GM12865 (cell line): ENCODE data around the gene SBSN.
"Not testable (repeated sequence)": the region's sequence is repeated elsewhere in the genome, so short reads cannot be mapped to it uniquely, and the experiment has no call there.

Experiments used
- DNase-seq: peaks from one replicate; pipeline ENCODE4 v3.0.0; 2010; ENCODE audit warnings: low read depth
- H3K4me3 ChIP-seq: 2 replicates; pipeline ENCODE4 v1.5.1; 2011; ENCODE audit warnings: mild to moderate bottlenecking, low read depth, low read length, control low read depth
- TF ChIP-seq, protein P1 (sequence below): IDR thresholded peaks from 2 replicates; pipeline ENCODE4 v1.5.1; 2011; ENCODE audit warnings: low read length, control low read depth, low read depth, inconsistent platforms; ENCODE audit not compliant: insufficient read depth; ENCODE audit errors: missing control alignments

SBSN gene

DNA sequence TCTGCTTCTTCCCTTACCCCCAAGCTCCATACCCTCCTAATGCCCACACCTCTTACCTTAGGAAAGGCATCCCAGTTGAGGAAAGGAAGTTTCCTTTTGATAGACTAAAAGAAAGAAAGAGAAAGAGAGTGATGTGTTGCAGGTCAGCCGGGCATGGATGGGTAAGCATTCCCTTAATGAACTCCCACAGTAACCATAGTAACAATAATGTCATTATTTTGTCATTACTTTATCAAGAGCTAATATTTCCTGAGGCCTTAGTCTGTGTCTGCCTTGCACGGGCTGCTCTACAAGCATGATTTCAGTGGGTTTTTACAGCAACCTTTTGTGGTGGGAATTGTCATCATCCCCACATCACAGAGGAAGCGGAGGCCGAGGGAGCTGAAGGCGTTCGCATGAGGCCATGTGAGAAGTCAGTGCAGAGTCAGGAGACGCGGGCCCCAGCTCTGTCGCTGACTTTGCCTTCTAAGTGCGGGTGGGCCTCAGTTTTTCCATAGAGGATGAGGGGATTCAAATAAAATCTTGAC is 40.4 kb downstream of the SBSN start:
- TF ChIP-seq, protein P1, sequence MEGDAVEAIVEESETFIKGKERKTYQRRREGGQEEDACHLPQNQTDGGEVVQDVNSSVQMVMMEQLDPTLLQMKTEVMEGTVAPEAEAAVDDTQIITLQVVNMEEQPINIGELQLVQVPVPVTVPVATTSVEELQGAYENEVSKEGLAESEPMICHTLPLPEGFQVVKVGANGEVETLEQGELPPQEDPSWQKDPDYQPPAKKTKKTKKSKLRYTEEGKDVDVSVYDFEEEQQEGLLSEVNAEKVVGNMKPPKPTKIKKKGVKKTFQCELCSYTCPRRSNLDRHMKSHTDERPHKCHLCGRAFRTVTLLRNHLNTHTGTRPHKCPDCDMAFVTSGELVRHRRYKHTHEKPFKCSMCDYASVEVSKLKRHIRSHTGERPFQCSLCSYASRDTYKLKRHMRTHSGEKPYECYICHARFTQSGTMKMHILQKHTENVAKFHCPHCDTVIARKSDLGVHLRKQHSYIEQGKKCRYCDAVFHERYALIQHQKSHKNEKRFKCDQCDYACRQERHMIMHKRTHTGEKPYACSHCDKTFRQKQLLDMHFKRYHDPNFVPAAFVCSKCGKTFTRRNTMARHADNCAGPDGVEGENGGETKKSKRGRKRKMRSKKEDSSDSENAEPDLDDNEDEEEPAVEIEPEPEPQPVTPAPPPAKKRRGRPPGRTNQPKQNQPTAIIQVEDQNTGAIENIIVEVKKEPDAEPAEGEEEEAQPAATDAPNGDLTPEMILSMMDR = no peak
- no peak for DNase-seq
- no peak overlapping the region for H3K4me3 ChIP-seq

DNA sequence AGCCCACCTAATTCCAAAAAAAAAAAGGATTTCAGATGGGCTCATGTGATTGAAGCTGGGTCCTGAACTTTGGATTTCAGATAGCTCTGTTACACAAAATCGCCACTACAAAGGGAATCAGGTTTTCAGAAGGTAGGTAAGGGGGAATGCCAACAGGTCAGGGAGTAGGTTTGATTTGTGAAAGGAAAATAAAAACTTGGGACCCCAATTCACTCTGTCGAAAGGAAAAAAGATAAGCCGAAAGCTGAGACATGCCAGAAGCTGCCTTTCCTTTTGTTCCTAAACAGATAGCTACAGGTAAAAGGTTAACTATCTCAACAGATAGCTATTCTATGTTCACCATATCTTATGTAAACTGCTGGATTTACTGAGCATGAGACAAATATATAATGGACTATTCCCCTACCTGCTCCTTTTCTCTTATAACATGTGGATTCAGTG is 41.8 kb downstream of the SBSN start:
- TF ChIP-seq, protein P1 = no peak
- H3K4me3 ChIP-seq = no peak overlapping the region
- DNase-seq = no peak

DNA sequence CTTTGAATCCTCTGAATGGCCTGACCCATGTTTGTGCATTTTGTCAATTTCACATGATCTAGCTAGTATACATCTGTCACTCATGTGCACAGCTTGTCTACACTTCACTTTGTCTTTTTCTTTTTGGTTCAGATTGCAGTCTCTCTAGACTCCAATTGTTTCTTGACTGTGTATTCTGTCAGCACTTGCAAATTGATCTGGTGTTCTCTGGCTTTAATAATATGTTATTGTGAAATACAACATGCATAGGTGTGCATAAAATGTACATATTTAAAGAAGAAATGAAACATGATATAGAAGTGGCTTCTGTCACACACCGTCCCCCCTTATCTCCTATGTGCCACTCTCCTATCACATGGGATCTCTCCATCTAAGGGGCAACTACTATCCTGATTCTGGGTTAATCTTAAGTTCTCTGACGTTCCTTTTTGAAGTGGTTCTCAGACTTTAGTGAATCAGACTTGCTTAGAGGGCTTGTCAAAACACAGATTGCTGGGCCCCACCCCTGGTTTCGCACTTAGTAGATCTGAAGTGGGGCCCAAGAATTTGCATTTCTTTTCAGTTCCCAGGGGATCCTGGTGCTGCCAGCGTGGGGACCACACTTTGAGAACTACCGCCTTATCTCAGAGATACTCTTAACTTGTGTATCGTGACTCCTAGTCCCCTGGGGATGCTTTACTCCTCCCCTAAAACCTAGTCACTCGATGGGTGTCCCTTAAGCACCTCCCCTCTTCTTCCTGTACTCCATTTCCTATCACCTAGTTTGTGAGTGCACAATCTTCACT is 43.7 kb downstream of the SBSN start:
- TF ChIP-seq, protein P1 = no peak
- DNase-seq = peak; percentile 92
- H3K4me3 ChIP-seq = no peak overlapping the region

DNA sequence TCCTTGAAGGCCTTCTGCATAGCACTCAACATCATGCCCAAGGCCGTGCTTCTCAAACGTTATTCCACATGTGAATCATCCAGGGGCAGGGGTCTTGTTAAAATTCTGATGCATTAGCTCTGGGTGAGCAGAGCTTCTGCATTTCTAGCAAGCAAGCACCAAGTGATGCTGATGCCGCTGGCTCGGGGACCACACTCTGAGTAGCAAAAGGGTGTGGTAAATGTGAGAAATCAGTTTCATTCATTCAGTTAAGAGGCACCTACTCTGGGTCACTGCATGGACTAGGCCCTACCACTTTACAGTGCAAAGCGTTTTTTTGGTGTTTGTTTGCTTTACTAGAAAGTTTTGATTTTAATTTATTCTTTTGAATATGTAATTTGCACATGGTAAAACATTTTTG is 45.0 kb downstream of the SBSN start:
- no peak overlapping the region for H3K4me3 ChIP-seq
- DNase-seq = peak; percentile 69
- TF ChIP-seq, protein P1 = no peak

DNA sequence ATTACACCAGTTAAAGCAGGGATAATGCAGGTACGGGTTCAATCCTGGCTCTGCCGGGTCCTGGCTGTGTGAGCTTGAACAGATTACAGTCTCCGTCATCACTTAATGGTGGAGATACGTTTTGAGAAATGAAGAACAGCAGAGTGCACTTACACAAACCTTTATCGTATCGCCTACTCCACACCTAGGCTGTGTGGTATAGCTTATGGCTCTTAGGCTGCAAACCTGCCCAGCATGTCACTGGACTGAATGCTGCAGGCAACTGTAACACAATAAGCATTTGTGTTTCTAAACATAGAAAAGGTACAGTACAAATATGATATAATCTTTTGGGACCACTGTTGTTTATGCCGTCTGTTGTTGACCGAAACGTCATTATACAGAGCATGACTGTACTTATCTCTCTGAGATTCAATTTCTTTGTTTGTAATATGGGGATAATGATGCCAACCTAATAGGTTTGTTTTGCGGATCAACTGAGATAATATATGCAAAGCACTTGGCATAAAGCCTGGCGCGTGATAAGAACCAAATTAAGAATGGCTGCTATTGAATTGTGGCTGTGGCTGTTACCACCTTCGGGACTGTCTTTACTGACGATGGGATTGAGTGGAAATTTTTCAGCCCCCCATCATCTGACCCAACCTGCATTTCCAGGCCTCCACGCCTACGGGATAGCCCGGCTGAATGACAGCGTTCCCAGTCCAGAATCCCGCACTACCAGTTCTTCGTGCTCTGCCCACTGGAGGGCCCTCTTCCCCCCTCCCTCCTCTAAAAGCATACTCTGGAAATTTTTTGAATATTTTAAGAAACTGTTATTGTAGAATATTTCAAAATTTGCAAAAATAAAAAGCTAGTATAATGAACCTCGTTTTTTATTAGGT is 49.1 kb downstream of the SBSN start:
- TF ChIP-seq, protein P1 = no peak

DNA sequence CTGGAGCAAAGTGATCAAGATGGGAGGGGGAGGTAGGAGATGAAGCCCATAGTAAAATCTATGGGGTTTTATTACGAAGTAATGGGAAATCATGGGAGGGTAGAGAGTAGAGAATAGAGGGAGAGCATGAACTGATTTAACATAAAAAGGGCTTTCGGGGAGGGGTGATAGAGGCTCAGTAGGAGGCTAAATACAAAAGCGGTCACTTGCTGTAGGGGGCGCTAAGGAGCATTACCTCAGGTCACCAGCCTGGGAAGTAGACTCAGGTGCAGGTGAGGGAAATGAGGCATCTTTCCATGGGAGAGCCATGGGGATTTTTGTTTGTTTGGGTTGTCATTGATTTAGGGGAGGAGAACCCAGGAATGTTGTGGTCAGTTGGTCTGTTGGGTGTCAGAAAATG is 52.0 kb downstream of the SBSN start:
- TF ChIP-seq, protein P1 = peak; percentile 39
- DNase-seq = peak; percentile 26
- H3K4me3 ChIP-seq = no peak overlapping the region

More for the DNA sequence above, 49.1 kb downstream of the SBSN start:
- no peak overlapping the region for H3K4me3 ChIP-seq
- no peak for DNase-seq

DNA sequence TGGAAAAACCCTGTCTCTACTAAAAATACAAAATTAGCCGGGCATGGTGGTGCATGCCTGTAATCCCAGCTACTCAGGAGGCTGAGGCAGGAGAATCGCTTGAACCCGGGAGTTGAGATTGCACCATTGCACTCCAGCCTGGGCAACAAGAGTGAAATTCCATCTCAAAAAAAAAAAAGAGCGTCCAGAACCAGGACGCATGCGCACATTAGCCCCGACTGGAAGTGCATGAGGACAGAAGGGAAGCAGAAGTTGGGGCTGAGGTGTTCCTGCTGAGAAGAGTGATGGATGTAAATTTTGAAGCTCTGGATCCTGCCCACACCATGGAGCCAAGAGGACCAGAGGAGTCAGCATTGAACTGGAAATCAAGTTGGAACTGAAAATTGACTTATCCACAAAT is 53.5 kb downstream of the SBSN start:
- H3K4me3 ChIP-seq = not testable (repeated sequence)

More for the DNA sequence above, 53.5 kb downstream of the SBSN start:
- DNase-seq = not testable (repeated sequence)
